CD4-positive, CD25-positive, alpha-beta regulatory T cell (primary cell): ENCODE results near the gene LENG8. TPM values are rescaled to one million over a fixed set of nuclear protein-coding genes. Genes with fewer than 3 reads are reported as not detected.
A peak's percentile ranks its signal among the peaks of the same experiment; 100 is the strongest.
"Not testable (repeated sequence)": the region's sequence is repeated elsewhere in the genome, so short reads cannot be mapped to it uniquely, and the experiment has no call there.

ENCODE experiments used
- ATAC-seq, 2 donors: fragments of 150-1000 bp; cut with Tn5 transposase; one replicate each; pipeline ENCODE4 v1.10.0; 2021; ENCODE audit warnings: low read depth in 2 of 2, moderate number of reproducible peaks in 2 of 2, moderate library complexity in 1 of 2
- DNase-seq, 3 donors: peaks; one replicate each; pipeline versions ENCODE4 v3.0.0 to v3.0.0-alpha.2; 2012 to 2022; ENCODE audit warnings: mixed read lengths in 1 of 3
- H3K27ac ChIP-seq: one replicate; pipeline ENCODE4 v1.7.0; 2013; ENCODE audit warnings: mild to moderate bottlenecking, low read length; ENCODE audit not compliant: insufficient read depth, poor library complexity, severe bottlenecking
- H3K27me3 ChIP-seq: one replicate; pipeline ENCODE4 v1.7.0; 2013; ENCODE audit warnings: low read length; ENCODE audit not compliant: control insufficient read depth, insufficient read depth
- H3K36me3 ChIP-seq: one replicate; pipeline ENCODE4 v1.7.0; 2013; ENCODE audit warnings: mild to moderate bottlenecking, low read length, moderate library complexity; ENCODE audit not compliant: control insufficient read depth, insufficient read depth
- H3K4me1 ChIP-seq: 2 replicates; pipeline ENCODE4 v1.7.0; 2013; ENCODE audit warnings: mild to moderate bottlenecking, low read length; ENCODE audit not compliant: insufficient read depth, control insufficient read depth, poor library complexity, severe bottlenecking
- H3K4me3 ChIP-seq: one replicate; pipeline ENCODE4 v1.7.0; 2013; ENCODE audit warnings: low read depth, mild to moderate bottlenecking, low read length, moderate library complexity
- H3K9me3 ChIP-seq, 2 experiments: 1 replicate in 1 of 2; 2 replicates in 1 of 2; pipeline ENCODE4 v1.7.0; 2013; ENCODE audit warnings: low read length in 2 of 2, mild to moderate bottlenecking in 1 of 2, moderate library complexity in 1 of 2; ENCODE audit not compliant: control insufficient read depth in 2 of 2
- H3K27ac Mint-ChIP-seq, 3 donors: one replicate each; pipeline ENCODE4 v1.8.0; 2020 to 2022; ENCODE audit warnings: mild to moderate bottlenecking in 3 of 3, mixed read lengths in 3 of 3, moderate library complexity in 2 of 3
- H3K27me3 Mint-ChIP-seq: one replicate; pipeline ENCODE4 v1.8.0; 2022; ENCODE audit warnings: mild to moderate bottlenecking, mixed read lengths
- H3K36me3 Mint-ChIP-seq: one replicate; pipeline ENCODE4 v1.8.0; 2020; ENCODE audit warnings: mixed read lengths
- H3K4me1 Mint-ChIP-seq, 4 donors: one replicate each; pipeline ENCODE4 v1.8.0; 2020 to 2022; ENCODE audit warnings: mixed read lengths in 4 of 4, mild to moderate bottlenecking in 1 of 4
- H3K4me3 Mint-ChIP-seq, 4 donors: one replicate each; pipeline ENCODE4 v1.8.0; 2020 to 2022; ENCODE audit warnings: mild to moderate bottlenecking in 4 of 4, mixed read lengths in 4 of 4, moderate library complexity in 3 of 4
- H3K9me3 Mint-ChIP-seq, 7 donors: one replicate each; pipeline ENCODE4 v1.8.0; 2020 to 2022; ENCODE audit warnings: mixed read lengths in 7 of 7, mild to moderate bottlenecking in 3 of 7, moderate library complexity in 2 of 7
- polyA plus RNA-seq, 4 donors: library from polyadenylated mRNA; unstranded; fragments of 300-500 nt; fragmentation: Illumina TruSeq; gene quantifications; one replicate each; pipeline ENCODE4 v1.2.3, GENCODE V29; 2021
- total RNA-seq: library from RNA; stranded (reverse); gene quantifications from one replicate; pipeline ENCODE4 v1.2.3, GENCODE V29; 2022

The LENG8 gene
- total and polyA plus RNA-seq, 5 donors from 2014 or later = 3.9 to 558 (median 6.5) TPM

GRCh38 chr19:54465426-54466109 lies 16.6 kb downstream of the LENG8 start:
- Mint-ChIP-seq H3K4me3 (peak overlapping the region; percentile 71 to 92 (median 75)), H3K27ac (peak overlapping the region in 1 of 3 donors; percentile 35), H3K9me3 (no peaks in the 10 kb centered on the region), H3K27me3 (peaks cover 48% of the 10 kb centered on the region), H3K4me1 (peaks cover 0 to 37% (median 14%) of the 10 kb centered on the region in 4 donors), H3K36me3 (no peaks in the 10 kb centered on the region)
- H3K4me3 ChIP-seq = no peak overlapping the region
- DNase-seq (no peak), ATAC-seq (no peak)
- no peak overlapping the region for H3K27ac ChIP-seq
- peaks cover 32% of the 10 kb centered on the region for H3K4me1 ChIP-seq
- peaks cover 7% of the 10 kb centered on the region for H3K27me3 ChIP-seq
- H3K36me3 ChIP-seq = peaks cover 9% of the 10 kb centered on the region
- H3K9me3 ChIP-seq = no peaks in the 10 kb centered on the region

- not testable (repeated sequence) for H3K36me3 ChIP-seq, H3K9me3 ChIP-seq, ATAC-seq, H3K9me3 Mint-ChIP-seq, H3K4me3 ChIP-seq, DNase-seq, H3K27me3 ChIP-seq, H3K27ac ChIP-seq, H3K36me3 Mint-ChIP-seq, H3K27ac Mint-ChIP-seq
- H3K4me3 Mint-ChIP-seq = peak overlapping the region; percentile 71 to 92 (median 75)
- peaks cover 51% of the 10 kb centered on the region for H3K27me3 Mint-ChIP-seq
- H3K4me1 ChIP-seq = peaks cover 36% of the 10 kb centered on the region
- H3K4me1 Mint-ChIP-seq = peaks cover 0 to 41% (median 16%) of the 10 kb centered on the region in 4 donors
Measured at GRCh38 chr19:54466110-54466480, 17.1 kb downstream of the LENG8 start.

- Histone ChIP-seq H3K4me3 (no peak overlapping the region), H3K27me3 (peaks cover 9% of the 10 kb centered on the region), H3K27ac (no peak overlapping the region), H3K4me1 (peaks cover 15% of the 10 kb centered on the region), H3K36me3 (no peaks in the 10 kb centered on the region), H3K9me3 (no peaks in the 10 kb centered on the region)
- ATAC-seq = no peak
- no peaks in the 10 kb centered on the region for H3K36me3 Mint-ChIP-seq
- H3K4me1 Mint-ChIP-seq = peaks cover 0 to 27% (median 10%) of the 10 kb centered on the region in 4 donors
- DNase-seq = no peak
- H3K9me3 Mint-ChIP-seq = no peaks in the 10 kb centered on the region
- peaks cover 61% of the 10 kb centered on the region for H3K27me3 Mint-ChIP-seq
- peak overlapping the region in 1 of 4 donors; percentile 67 for H3K4me3 Mint-ChIP-seq
- H3K27ac Mint-ChIP-seq = no peak overlapping the region
Measured at GRCh38 chr19:54469496-54469934, 20.5 kb downstream of the LENG8 start.

GRCh38 chr19:54470276-54470887 lies 21.4 kb downstream of the LENG8 start:
- Mint-ChIP-seq H3K27ac (peak overlapping the region in 1 of 3 donors; percentile 52), H3K36me3 (no peaks in the 10 kb centered on the region), H3K4me3 (peak overlapping the region in 2 of 4 donors; percentile 38 to 40), H3K4me1 (peaks cover 0 to 24% (median 10%) of the 10 kb centered on the region in 4 donors), H3K27me3 (peaks cover 61% of the 10 kb centered on the region), H3K9me3 (no peaks in the 10 kb centered on the region)
- DNase-seq = no peak
- Histone ChIP-seq H3K9me3 (no peaks in the 10 kb centered on the region), H3K27me3 (peaks cover 9% of the 10 kb centered on the region), H3K4me1 (peaks cover 9% of the 10 kb centered on the region), H3K27ac (no peak overlapping the region), H3K36me3 (no peaks in the 10 kb centered on the region), H3K4me3 (no peak overlapping the region)
- no peak for ATAC-seq

GRCh38 chr19:54470991-54471782 lies 22.2 kb downstream of the LENG8 start:
- H3K27me3 ChIP-seq = peaks cover 9% of the 10 kb centered on the region
- Mint-ChIP-seq H3K9me3 (no peaks in the 10 kb centered on the region), H3K27ac (no peak overlapping the region), H3K27me3 (peaks cover 58% of the 10 kb centered on the region), H3K4me1 (peaks cover 0 to 20% (median 10%) of the 10 kb centered on the region in 4 donors), H3K36me3 (no peaks in the 10 kb centered on the region), H3K4me3 (no peak overlapping the region)
- DNase-seq (no peak), ATAC-seq (peak in 1 of 2 donors; percentile 37)
- H3K36me3 ChIP-seq = no peaks in the 10 kb centered on the region
- no peaks in the 10 kb centered on the region for H3K9me3 ChIP-seq
- H3K4me1 ChIP-seq = peaks cover 9% of the 10 kb centered on the region
- no peak overlapping the region for H3K27ac ChIP-seq
- no peak overlapping the region for H3K4me3 ChIP-seq

DNA sequence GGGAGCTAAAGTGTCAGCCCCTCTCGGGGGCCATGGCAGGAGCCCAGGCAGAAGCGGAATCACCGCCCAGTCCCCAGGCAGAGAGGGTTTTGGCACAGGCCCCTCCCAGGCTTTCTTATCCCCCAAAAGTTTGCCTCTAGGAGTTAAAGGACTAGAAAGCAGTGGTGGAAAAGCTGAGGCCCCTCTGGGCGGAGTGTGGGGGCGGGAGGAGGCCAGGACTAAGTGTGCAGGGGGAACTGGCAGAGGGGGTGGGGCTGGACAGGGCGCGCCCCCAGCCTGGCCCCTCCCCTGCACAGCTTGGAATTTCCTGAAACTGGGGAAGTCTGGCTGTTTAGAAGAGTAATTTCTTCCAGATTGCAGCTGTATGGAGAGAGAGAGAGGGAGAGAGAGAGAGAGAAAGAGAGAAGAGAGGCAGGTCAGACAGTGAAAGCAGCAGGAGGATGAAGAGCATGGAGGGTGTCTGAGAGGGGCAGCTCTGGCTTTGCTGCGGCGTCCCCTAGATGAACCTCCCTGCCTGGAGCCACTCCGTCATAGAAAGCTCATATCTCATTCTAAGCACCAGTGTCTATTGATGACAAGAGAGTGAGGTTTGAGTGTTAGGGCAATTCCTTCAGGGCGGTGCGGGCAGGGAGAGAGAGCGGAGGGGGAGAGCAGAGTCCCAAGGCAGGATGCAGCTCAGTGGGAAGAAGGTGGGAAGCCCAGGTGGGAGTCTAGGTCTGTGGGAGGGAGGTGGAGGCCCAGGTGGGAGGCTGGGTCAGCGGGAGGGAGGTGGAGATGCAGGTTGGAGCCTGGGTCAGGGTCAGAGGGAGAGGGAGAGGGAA lies 24.3 kb downstream of the LENG8 start, which contains the start of gene CDC42EP5:
Gene CDC42EP5 (minus strand): TSS at position 226 of the 821 bp plus-strand sequence. CDS start 7,749 bp downstream, outside the sequence.
- Histone ChIP-seq H3K4me1 (peaks cover 9% of the 10 kb centered on the region), H3K27me3 (peaks cover 12% of the 10 kb centered on the region), H3K9me3 (no peaks in the 10 kb centered on the region), H3K4me3 (no peak within 1 kb of the TSS), H3K36me3 (no peaks in the 10 kb centered on the region), H3K27ac (no peak within 1 kb of the TSS)
- Mint-ChIP-seq H3K4me3 (no peak within 1 kb of the TSS), H3K36me3 (no peaks in the 10 kb centered on the region), H3K4me1 (peaks cover 0 to 20% (median 8%) of the 10 kb centered on the region in 4 donors), H3K27me3 (peaks cover 56% of the 10 kb centered on the region), H3K27ac (peak within 1 kb of the TSS in 1 of 3 donors; percentile 84), H3K9me3 (no peaks in the 10 kb centered on the region)
- ATAC-seq (no peak), DNase-seq (no peak)

DNA sequence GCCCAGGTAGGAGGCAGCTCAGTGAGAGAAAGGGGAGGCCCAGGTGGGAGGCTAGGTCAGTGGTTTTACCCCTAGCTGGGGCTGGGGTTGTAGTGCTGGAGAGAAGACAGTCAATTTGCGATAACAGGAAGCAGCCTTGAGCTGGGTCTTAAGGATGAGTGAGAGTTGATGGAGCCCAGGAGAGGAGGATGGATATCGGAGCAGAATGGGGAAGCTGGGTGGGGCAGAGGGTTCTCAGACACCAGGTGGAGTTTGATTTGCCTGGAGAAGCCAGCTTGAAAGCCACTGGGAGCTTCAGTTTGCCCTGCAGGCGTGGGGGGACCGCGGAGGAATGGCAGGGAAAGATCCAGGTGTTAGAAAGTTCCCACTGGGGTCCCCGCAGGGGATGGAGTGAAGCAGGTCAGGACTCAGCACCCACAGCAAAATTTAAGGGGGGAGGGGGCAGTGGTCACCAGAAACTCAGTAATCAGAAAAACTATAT lies 24.9 kb downstream of the LENG8 start:
- H3K9me3 Mint-ChIP-seq = no peaks in the 10 kb centered on the region
- no peak for DNase-seq
- H3K9me3 ChIP-seq = no peaks in the 10 kb centered on the region
- H3K27ac ChIP-seq = no peak overlapping the region
- no peak overlapping the region for H3K27ac Mint-ChIP-seq
- H3K36me3 Mint-ChIP-seq = no peaks in the 10 kb centered on the region
- H3K27me3 Mint-ChIP-seq = peaks cover 55% of the 10 kb centered on the region
- ATAC-seq = no peak
- peaks cover 12% of the 10 kb centered on the region for H3K27me3 ChIP-seq
- no peak overlapping the region for H3K4me3 Mint-ChIP-seq
- no peaks in the 10 kb centered on the region for H3K36me3 ChIP-seq
- peaks cover 0 to 23% (median 8%) of the 10 kb centered on the region in 4 donors for H3K4me1 Mint-ChIP-seq
- H3K4me1 ChIP-seq = peaks cover 9% of the 10 kb centered on the region
- no peak overlapping the region for H3K4me3 ChIP-seq
